ENCODE results near the gene PLCL2.

Gene PLCL2

DNA sequence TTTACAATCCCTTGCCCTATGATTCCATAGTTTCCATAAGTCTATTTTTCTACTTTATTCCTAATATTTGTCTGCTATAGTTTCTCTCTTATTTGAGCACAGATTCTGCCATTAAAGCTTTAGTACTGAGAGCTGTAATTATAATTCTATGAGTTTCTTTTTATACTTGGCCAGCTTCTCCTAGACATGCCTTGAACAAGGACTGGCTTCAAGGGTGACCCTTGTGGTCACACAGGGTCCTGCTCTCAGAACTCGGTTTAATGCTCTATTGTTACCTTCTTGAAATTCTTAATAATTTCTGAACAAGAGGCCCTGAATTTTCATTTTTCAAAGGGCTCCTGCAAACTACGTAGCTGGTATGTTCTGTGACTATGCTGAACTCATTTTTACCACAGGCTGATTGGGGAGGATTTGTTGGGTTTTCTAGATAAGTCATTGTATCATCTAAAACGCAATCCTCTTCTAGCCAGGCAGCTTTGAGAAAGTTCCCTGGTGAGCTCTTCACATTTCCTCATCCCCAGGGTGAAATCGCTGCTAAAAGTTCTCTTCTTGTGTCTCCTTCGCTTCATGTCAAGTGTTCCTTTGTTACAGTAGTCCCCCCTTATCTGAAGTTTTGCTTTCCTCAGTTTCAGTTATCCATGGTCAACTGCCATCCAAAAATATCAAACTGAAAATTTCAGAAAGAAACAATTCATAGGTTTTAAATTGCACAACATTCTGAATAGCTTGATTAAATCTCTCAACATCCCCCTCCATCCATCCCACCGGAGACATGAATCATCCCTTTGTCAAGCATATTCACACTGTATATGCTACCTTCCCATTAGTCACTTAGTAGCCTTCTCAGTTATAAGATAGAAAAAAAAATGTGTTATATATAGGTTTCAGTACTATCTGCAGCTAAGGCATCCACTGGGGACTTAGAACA lies 12.6 kb upstream of the PLCL2 start:
- TF ChIP-seq FOXP2 (optimal IDR thresholded peaks at IDR 0.05; ENCODE audit: control extremely low read depth, extremely low read length, insufficient read depth) (no peak), EZH2 (IDR thresholded peaks at IDR 0.05) (no peak), POLR2AphosphoS5 (IDR thresholded peaks at IDR 0.05; ENCODE audit: borderline replicate concordance, low read depth, low read length) (no peak)
- Histone ChIP-seq H3K27ac (no peak overlapping the region), H3K4me3 (no peak overlapping the region), H3K9me3 (ENCODE audit: low read depth, low read length) (no peaks in the 10 kb centered on the region), H3K36me3 (ENCODE audit: insufficient read depth, low read length) (no peaks in the 10 kb centered on the region), H3K9ac (ENCODE audit: insufficient read length) (no peak overlapping the region)
- no peak for DNase-seq (ENCODE audit: low read depth, low spot score)

- H3K27ac ChIP-seq = no peak overlapping the region
- TF ChIP-seq POLR2AphosphoS5 (IDR thresholded peaks at IDR 0.05; ENCODE audit: borderline replicate concordance, low read depth, low read length) (no peak), FOXP2 (optimal IDR thresholded peaks at IDR 0.05; ENCODE audit: control extremely low read depth, extremely low read length, insufficient read depth) (no peak), EZH2 (IDR thresholded peaks at IDR 0.05) (no peak)
- H3K4me3 ChIP-seq = no peak overlapping the region
- no peak for DNase-seq (ENCODE audit: low read depth, low spot score)
- H3K9ac ChIP-seq (ENCODE audit: insufficient read length) = no peak overlapping the region
- H3K36me3 ChIP-seq (ENCODE audit: insufficient read depth, low read length) = no peaks in the 10 kb centered on the region
- H3K9me3 ChIP-seq (ENCODE audit: low read depth, low read length) = no peaks in the 10 kb centered on the region
Measured at GRCh38 chr3:16873872-16874271, 10.9 kb upstream of the PLCL2 start.

DNA sequence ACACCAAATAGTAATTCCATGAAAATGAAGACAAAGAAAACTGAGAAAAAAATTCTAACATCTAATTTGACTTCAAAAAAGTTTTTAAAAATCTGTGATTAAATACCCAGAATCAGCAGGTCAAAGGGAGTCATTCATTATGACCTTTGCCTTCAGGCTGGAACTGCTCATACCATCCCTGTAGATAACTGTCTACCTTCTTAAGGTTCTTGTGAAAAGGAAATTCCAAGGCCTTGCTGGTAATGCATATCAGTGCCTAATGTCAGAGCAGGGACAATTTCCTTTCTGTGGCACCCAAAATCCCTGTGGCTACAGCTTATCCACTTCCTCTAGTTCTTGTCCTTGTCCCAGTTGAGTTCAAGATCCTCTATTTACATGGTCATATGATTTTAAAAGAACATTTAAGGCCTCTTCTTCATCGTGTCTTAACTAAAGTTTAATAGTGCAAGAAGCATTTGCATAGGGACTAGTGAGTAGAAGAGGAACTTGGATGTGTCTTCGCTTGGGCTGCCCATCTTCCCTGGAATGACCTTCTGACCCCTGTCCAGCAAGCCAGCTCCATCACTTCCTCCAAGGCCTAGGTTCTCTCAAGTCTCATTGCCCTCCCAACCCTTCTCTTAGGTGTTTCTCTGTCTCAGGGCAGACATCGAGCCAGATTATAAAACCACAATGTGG lies 8.7 kb upstream of the PLCL2 start:
- no peak overlapping the region for H3K4me3 ChIP-seq
- DNase-seq (ENCODE audit: low read depth, low spot score) = no peak
- H3K36me3 ChIP-seq (ENCODE audit: insufficient read depth, low read length) = no peaks in the 10 kb centered on the region
- H3K27ac ChIP-seq = no peak overlapping the region
- H3K9me3 ChIP-seq (ENCODE audit: low read depth, low read length) = no peaks in the 10 kb centered on the region
- TF ChIP-seq EZH2 (IDR thresholded peaks at IDR 0.05) (no peak), FOXP2 (optimal IDR thresholded peaks at IDR 0.05; ENCODE audit: control extremely low read depth, extremely low read length, insufficient read depth) (no peak), POLR2AphosphoS5 (IDR thresholded peaks at IDR 0.05; ENCODE audit: borderline replicate concordance, low read depth, low read length) (no peak)
- no peak overlapping the region for H3K9ac ChIP-seq (ENCODE audit: insufficient read length)

- no peak for DNase-seq (ENCODE audit: low read depth, low spot score)
- TF ChIP-seq FOXP2 (optimal IDR thresholded peaks at IDR 0.05; ENCODE audit: control extremely low read depth, extremely low read length, insufficient read depth) = no peak
- TF ChIP-seq EZH2 (IDR thresholded peaks at IDR 0.05) = no peak
- no peak for TF ChIP-seq POLR2AphosphoS5 (IDR thresholded peaks at IDR 0.05; ENCODE audit: borderline replicate concordance, low read depth, low read length)
- no peak overlapping the region for H3K4me3 ChIP-seq
Measured at GRCh38 chr3:16877505-16877904, 7.2 kb upstream of the PLCL2 start.

DNA sequence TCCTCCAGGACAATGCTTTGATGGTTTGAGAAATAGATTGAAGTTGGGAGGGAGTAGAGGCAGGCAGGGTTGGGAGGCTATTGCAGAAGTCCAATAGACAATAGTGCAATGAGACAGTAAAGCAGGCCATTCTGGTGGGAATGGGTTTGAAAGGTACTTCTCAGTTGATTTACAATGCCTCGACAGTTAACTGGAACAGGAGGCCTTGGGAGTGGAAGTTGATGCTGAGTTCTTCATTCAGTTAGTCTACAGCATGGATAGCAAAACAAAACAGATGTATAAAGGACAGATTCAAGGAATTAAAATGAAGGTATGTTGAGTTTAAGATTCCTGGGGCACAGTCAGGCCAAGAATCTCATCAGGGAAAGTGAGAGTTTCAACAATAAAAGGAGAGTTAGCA lies 6.8 kb upstream of the PLCL2 start:
- Histone ChIP-seq H3K27ac (no peak overlapping the region), H3K9ac (ENCODE audit: insufficient read length) (no peak overlapping the region), H3K36me3 (ENCODE audit: insufficient read depth, low read length) (no peaks in the 10 kb centered on the region), H3K4me3 (no peak overlapping the region), H3K9me3 (ENCODE audit: low read depth, low read length) (no peaks in the 10 kb centered on the region)
- DNase-seq (ENCODE audit: low read depth, low spot score) = no peak
- TF ChIP-seq FOXP2 (optimal IDR thresholded peaks at IDR 0.05; ENCODE audit: control extremely low read depth, extremely low read length, insufficient read depth) = no peak
- no peak for TF ChIP-seq POLR2AphosphoS5 (IDR thresholded peaks at IDR 0.05; ENCODE audit: borderline replicate concordance, low read depth, low read length)
- no peak for TF ChIP-seq EZH2 (IDR thresholded peaks at IDR 0.05)

More at GRCh38 chr3:16877505-16877904, 7.2 kb upstream of the PLCL2 start:
- no peak overlapping the region for H3K27ac ChIP-seq
- no peaks in the 10 kb centered on the region for H3K9me3 ChIP-seq (ENCODE audit: low read depth, low read length)
- no peak overlapping the region for H3K9ac ChIP-seq (ENCODE audit: insufficient read length)
- no peaks in the 10 kb centered on the region for H3K36me3 ChIP-seq (ENCODE audit: insufficient read depth, low read length)

GRCh38 chr3:16881896-16882630 lies 2.7 kb upstream of the PLCL2 start:
- Histone ChIP-seq H3K9me3 (ENCODE audit: low read depth, low read length) (no peaks in the 10 kb centered on the region), H3K9ac (ENCODE audit: insufficient read length) (no peak overlapping the region), H3K4me3 (no peak overlapping the region), H3K36me3 (ENCODE audit: insufficient read depth, low read length) (no peaks in the 10 kb centered on the region), H3K27ac (no peak overlapping the region)
- no peak for TF ChIP-seq POLR2AphosphoS5 (IDR thresholded peaks at IDR 0.05; ENCODE audit: borderline replicate concordance, low read depth, low read length)
- no peak for TF ChIP-seq FOXP2 (optimal IDR thresholded peaks at IDR 0.05; ENCODE audit: control extremely low read depth, extremely low read length, insufficient read depth)
- TF ChIP-seq EZH2 (IDR thresholded peaks at IDR 0.05) = no peak
- no peak for DNase-seq (ENCODE audit: low read depth, low spot score)

DNA sequence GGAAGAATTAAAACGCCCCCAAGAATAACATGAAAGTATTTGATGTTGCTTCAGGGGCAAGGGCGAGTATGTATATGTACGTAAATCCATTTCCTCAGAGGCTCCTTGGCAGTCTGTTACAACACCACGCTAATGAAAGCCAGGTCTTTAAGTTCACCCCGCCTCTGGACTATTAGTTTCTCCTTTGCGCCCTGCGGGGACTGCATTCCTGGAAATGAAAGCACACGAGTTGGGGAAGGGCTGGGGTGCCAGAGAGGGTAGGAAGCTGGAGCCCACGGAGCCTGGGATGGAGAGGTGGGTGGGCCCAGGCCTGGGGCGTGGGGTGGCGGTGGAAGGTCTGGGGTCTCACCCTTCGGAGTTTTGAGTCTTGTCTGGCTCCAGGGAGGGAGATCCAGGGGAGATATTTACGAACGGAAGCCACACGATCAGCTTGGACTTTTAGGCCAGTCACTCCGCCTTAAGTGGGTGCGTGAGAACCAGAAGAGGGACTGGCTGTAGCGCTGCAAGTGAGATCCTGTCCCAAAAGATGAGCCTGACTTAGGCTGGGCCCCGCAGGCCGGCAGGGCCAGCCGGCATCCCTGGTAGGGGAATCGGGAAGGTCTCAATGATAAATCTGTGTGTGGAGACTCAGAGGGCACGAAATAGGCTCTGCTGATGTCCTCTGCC lies 1.6 kb upstream of the PLCL2 start:
- Histone ChIP-seq H3K36me3 (ENCODE audit: insufficient read depth, low read length) (no peaks in the 10 kb centered on the region), H3K9ac (ENCODE audit: insufficient read length) (no peak overlapping the region), H3K4me3 (no peak overlapping the region), H3K9me3 (ENCODE audit: low read depth, low read length) (no peaks in the 10 kb centered on the region), H3K27ac (no peak overlapping the region)
- TF ChIP-seq FOXP2 (optimal IDR thresholded peaks at IDR 0.05; ENCODE audit: control extremely low read depth, extremely low read length, insufficient read depth) (no peak), POLR2AphosphoS5 (IDR thresholded peaks at IDR 0.05; ENCODE audit: borderline replicate concordance, low read depth, low read length) (no peak), EZH2 (IDR thresholded peaks at IDR 0.05) (no peak)
- DNase-seq (ENCODE audit: low read depth, low spot score) = no peak

Measured in SK-N-MC (cell line).